HG03064 (cell line): Measurements from ENCODE around the gene BCL2L1.
A peak's percentile ranks its signal among the peaks of the same experiment; 100 is the strongest.
"Not testable (repeated sequence)": the region's sequence is repeated elsewhere in the genome, so short reads cannot be mapped to it uniquely, and the experiment has no call there.

ENCODE experiments used
- ATAC-seq: cut with Tn5 transposase; IDR thresholded peaks from one replicate; pipeline ENCODE4 v1.9.1; 2021; ENCODE audit warnings: low read depth; ENCODE audit not compliant: unreplicated experiment

Gene BCL2L1

DNA sequence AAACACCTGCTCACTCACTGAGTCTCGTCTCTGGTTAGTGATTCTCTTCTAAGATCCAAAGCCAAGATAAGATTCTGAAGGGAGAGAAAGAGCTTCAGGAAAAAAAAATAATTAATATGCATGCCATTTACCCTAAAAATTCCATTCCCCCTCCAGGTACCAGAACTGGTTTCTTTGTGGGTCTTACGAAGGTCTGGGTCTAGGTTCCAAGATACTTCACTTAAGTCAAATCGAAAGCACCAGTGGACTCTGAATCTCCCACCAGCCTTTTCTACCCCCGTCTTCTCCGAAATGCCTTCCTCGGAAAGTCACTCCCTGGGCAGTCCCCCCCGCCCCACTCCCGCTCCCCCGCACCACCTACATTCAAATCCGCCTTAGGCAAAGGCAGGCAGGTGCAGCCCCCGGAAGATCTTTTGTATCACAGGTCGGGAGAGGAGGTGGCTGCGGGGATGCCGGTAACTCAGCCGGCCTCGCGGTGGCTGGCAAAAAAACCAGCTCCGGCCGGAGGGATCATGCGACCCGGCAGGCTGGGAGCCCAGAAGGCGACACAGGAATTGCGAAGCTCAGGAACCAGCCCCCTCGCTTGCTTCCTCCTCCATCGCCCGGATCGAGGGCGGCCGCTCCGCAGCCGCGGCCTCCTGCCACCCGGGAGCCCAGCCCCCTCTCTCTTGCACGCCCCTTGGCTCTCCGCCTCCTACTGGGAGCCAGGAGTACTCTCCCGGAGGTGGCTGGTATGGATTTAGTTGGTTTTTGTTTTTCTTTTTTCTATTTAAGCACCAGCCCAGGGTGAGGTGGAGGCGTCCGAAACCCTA, at the start of gene BCL2L1:
Gene BCL2L1, minus strand, starts transcription at position 612 of the 812 bp plus-strand sequence. CDS start 650 bp downstream, outside the sequence.
- no peak for ATAC-seq

DNA sequence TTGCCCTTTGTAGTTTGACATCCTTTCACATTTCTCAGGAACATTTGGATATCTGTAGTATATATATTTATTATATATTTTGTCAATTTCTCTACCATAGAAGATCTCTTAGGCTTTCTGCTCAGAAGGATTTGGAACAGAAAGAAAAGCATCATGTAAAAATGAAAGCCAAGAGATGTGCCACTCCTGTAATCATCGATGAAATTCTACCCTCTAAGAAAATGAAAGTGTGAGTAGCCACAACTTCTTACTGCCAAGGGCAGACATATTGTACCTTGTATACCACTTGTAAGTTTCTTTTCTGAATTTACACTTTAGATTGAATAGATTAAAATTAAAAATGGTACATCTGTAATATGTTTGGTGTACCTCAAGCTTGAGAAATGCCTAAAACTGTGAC, 47.6 kb upstream of the BCL2L1 start:
- ATAC-seq, result no peak

DNA sequence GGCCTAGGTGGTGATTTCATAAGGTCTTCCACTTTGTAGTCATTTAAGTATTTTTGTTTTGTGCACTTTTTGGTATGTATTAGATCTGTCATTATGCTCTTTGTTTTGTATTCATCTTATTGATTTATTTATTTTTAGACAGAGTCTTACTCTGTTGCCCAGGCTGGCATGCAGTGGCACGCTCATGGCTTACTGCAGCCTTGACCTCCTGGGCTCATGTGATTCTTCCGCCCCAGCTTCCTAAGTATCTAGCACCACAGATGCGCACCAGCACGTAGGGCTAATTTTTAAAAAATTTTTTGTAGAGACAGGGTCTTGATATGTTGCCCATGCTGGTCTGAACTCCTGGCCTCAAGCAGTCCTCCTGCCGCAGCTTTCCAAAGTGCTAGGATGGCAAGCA, 47.0 kb upstream of the BCL2L1 start:
- ATAC-seq, result no peak

DNA sequence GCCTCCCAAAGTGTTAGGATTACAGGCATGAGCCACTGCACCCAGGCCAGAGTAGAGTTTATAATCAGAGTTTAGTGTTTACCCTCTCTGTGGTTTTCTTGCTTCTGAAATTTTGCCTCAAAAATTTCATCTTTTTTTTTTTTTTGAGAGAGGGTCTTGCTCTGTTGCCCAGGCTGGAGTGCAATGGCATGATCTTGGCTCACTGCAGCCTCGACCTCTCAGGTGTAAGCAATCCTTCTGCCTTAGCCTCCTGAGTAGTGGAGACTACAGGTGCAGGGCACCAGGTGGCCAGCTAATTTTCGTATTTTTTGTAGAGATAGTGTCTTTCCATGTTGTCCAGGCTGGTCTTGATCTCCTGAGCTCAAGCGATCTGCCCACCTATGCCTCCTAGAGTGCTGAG, 45.1 kb upstream of the BCL2L1 start:
- no peak for ATAC-seq

DNA sequence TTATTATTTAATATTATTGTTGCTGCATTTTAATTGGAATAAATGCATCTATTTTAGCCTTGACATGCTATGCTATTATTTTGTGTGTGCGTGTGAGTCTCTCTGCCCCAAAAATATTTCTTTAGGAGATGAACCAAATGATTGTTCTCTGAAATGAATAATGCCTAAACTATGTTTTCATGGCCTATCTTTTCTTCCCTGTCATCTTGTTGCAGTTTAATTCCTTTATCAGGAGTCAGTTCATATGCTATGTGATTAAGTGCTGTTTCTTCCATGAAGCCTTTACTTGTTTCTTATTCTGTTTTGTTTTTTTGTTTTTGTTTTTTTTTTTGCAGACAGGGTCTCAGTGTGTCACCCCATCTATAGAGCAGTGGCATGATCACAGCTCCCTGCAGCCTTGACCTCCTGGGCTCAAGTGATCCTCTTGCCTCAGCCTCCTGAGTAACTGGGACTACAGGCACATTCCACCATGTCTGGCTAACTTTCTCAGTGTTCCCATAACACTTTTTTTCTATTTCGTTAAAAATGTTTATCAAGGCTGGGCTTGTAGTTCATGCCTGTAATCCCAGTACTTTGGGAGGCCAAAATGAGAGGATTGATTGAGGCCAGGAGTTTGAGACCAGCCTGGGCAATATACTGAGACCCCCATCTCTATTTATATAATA, 42.1 kb upstream of the BCL2L1 start:
- no peak for ATAC-seq

DNA sequence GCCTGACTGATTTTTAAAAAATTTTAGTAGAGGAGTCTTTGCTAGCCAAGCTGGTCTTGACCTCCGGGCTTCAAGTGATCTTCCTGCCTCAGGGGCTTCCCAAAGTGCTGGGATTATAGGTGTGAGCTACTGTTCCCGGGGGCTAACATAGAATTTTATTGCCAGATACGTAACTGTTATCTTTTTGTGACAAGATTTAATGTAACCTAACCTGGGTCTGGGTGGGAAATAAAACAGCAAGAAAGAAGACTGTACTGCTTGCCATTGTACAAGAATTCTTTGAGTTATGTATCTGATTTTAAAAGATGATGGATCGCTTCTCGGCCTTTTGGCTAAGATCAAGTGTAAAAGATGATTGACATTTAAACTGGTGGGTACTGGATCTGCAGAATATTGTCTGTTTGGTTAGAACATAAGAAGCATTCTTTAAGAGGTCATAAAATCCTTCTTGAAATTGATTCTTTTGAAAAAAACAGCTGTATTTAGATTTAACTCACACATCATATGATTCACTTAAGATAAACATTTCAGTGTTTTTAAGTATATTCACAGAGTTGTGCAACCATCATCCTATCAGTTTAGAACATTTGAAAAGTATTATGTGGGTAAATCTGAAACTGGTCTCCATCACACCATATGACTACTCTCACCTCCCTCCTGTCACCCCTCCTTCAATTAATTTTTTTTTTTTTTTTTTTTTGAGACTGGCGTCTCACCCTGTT, 38.0 kb upstream of the BCL2L1 start:
- ATAC-seq, result no peak

DNA sequence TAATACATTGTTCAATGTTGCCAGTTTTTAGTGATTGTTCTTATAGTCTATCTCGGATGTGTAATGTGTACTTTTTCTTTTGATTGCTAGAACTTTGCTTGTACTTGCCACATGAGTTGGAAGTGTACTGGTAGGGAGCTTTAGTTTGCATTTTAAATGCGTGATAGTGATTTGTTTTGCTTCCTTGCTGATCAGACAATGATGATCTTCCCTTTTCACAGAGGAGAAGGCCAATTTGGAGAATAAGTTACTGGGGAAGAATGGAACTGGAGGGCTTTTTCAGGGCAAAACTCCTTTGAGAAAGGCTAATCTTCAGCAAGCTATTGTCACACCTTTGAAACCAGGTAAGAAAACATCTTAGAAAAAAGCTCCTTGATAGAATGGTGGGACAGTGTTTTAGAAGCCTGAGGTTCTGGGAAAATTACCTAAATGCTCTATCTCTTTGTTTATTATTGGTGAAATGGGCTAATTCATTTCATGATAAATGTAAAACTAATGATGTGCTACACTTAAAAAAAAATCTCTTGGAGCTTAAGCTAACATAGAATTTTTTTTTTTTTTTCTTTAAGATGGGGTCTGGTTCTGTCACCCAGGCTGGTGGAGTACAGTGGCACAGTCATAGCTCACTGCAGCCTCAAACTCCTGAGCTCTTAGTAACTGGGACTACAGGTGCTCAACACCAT, 37.3 kb upstream of the BCL2L1 start:
- no peak for ATAC-seq

DNA sequence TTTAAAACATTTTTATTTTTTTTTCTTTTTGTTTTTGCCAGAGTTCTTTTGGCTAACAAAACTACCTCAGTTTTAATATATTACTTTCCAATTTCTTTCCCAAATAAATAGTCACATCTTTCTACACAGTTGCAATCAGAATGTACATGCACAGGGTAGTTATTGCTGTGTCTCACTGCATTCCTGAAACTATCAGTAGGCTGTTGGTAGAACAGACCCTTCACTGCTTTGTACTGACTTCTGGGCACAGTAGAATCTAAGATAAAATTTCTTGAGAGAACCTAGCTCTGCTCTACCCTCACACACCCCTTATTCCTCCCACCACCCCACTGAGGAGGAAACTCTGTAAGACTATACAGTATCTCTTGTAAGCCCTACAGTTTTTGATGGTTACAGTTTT, 36.3 kb upstream of the BCL2L1 start:
- ATAC-seq, result no peak

DNA sequence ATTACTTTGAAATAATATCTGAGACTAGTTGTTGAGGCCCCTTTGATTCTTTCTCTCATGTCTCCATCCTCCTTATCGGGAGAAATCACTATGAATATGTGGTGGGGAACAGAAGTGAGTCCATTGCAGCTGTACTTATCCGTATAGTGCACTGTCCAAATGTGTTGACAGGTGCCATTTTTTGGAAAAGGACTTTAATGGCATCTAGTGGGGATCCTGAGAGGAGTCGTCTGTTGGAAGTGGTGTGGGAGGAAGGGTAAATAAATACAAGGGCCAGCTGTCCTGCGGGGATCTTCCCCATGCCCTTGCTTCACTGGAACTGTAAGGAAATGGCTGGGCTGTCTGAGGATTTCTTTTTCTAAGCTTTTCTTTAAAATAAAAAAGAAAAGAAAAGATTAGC, 35.9 kb upstream of the BCL2L1 start:
- ATAC-seq, result no peak

DNA sequence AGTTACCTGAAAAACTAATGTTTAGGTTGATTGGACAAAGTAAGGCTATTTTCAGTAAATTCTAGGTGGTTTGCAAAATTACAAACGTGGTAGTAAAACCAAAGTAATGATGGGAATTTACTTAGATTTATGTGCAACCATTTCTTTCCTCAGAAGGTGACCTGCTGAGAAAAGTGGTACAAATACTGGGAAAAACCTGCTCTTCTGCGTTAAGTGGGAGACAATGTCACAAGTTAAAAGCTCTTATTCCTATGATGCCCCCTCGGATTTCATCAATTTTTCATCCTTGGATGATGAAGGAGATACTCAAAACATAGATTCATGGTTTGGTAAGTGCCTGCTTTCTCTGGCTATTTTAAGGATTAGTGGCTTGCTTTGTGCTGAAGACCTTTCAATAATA, 34.6 kb upstream of the BCL2L1 start:
- no peak for ATAC-seq

DNA sequence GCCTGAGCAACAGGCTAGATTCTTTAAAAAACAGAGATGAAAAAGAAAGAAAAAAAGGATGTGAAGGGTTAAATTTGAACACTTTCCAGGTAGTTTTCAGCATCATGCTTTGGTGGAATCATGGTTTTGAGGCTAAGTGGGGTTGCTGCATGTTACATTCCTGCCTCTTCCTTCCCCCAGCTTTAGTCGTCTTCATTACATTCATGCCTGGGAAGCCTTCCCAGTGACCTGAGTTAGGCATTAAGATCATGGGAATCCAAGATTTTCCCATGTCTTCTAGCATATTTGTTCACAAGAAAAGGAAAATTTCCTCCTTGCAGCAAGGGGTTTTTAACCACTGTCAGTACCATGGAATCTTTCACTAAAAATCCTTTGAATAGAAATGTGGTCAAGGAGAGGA, 28.5 kb upstream of the BCL2L1 start:
- no peak for ATAC-seq

DNA sequence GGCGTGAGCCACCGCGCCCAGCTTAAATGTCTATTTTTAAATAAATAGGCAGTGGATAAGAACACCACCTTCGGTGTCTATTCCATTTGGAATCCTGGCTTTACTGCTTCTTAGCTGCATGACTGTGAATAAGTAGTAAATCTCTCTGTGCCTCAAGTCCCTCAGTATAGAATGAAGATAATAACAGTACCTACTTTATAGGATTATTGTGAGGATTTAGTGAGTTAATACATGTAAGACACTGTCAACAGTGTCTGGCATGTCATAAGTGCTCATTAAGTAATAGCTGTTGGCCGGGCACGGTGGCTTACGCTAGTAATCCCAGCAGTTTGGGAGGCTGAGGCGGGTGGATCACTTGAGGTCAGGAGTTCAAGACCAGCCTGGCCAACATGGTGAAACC, 26.6 kb upstream of the BCL2L1 start:
- no peak for ATAC-seq

DNA sequence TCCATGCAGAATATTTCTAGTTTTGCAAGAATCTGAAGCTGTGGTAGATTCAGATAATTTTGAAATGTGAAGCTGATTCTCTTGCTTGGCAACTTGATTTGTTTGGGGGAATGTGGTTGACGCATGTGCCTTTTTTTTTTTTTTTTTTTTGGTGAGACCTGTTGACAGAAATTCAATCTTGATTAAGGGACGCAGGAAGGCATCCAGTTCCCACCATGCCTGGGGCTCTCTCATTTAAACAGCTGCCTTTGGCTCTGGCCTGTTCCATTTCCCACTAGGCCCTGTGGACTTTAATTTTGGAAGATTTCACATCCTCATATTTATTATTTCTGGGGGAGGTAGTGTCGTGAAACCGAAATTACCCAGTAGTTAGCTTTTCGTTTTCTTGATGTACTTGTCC, 25.0 kb upstream of the BCL2L1 start:
- no peak for ATAC-seq

DNA sequence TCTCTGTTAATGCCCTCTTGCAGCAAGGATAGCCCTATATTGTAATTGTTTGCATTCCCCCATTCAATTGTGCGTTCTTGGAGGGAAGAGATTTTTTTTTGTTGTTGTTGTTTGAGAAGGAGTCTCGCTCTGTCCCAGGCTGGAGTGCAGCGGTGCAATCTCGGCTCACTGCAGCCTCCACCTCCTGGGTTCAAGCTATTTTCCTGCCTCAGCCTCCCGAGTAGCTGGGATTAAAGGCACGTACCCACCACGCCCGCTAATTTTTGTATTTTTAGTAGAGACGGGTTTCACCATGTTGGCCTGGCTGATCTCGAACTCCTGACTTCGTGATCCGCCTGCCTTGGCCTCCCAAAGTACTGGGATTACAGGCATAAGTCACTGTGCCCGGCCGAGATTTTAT, 24.4 kb upstream of the BCL2L1 start:
- ATAC-seq, result not testable (repeated sequence)

DNA sequence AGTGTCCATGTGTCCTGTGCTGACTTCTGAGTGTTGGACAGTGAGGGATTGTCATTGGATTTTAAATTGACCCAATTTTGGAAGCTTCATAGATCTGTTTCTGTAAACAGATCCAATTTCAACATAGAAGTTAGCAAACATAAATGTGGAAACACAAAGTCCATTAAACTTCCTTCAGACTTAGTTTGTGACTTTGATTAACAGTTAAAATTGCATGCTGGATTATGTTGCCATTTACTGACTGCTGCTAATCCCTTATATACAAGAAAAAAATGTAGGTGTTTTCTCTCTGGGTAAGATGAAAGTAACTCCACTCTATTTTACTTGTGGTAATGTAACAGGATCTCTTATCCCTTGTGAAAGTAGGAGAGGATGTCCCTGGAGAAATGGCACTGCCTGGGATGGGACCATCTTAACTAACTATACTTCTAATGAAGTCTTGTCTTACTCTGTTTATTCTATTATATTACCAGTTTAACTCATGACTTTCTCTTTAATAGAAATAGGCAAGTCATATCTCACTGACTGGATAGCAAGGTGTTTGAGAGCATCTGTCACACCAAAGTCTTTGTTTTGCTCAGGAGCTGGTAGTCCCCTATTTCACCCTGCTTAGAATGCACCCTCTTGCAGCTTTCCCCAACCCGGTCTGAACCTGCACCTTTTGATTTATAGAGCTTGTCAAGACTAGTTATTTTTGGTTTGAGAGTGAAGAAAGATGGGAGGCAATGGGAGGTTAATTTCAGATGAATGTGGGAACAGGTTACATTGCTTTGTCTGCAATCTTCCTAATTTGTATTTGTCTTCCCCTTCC, 23.6 kb upstream of the BCL2L1 start:
- no peak for ATAC-seq

DNA sequence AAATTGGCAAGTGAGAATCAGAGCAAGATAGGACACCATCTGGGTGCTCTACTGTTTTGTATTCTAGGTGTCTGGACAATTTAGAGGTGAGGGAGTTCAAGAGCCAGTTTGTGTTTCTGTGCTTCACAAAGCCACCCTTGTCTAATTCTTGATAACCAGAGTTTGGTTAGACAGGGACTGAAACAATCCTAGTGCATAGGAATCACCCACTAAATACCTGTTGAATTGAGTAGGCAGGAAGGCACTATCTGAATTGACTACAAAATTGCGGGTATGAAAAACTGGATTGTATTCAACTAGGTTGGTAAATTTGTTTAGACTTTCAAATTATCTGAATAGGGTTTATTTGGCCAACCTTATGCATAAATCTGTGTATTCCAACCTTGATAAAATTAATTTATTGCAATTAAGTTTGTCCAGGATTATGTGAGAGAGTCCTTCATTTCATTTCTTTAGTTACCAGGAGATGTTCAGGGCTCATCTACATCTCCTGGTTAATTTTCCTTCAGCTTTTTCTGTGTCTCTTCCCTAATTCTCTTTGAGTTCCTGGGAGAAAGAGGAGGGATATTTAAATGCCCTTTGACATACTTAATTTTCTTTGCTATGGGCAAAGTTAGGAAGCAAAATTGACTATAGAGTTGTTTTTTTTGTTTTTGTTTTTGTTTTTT, 18.1 kb upstream of the BCL2L1 start:
- ATAC-seq, result no peak

DNA sequence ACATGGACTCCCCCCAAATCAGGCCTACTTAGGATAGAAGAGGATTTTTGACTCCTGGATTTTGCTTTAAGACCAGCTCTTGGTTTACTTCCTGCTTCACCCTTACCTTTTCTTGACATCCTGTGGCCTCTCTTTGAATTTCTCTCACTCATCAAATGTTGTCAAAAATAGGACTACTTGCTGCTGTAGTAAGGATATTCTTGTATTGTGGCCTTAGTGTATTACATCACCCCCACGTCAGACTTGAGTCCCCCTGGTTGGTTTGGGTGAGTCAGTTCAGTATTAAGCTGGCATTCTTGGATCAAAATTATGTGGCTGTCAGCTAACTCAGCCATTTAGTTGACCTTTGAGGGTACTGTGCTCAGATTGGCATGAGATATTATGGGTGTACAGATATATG, 17.5 kb upstream of the BCL2L1 start:
- ATAC-seq, result no peak

DNA sequence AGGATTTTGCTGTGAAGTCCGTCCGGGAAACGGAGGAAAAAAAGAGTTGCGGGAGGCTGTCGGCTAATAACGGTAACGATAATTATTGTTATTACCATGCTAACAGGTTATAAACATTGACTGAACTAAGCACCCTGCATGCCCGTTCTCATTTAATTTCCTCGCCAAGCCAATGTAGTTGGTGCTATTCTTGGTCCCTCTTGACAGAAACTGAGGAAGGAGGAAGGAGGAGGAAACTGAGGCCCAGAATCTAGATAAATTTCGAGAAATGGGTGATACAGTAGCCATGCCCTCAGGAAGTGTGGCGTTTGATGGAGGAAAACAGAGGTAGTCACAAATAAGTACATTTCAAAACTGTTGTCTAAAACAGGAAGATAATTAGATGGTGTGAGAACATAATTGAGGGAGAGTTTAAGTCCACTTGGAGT, 16.9 kb upstream of the BCL2L1 start:
- no peak for ATAC-seq

DNA sequence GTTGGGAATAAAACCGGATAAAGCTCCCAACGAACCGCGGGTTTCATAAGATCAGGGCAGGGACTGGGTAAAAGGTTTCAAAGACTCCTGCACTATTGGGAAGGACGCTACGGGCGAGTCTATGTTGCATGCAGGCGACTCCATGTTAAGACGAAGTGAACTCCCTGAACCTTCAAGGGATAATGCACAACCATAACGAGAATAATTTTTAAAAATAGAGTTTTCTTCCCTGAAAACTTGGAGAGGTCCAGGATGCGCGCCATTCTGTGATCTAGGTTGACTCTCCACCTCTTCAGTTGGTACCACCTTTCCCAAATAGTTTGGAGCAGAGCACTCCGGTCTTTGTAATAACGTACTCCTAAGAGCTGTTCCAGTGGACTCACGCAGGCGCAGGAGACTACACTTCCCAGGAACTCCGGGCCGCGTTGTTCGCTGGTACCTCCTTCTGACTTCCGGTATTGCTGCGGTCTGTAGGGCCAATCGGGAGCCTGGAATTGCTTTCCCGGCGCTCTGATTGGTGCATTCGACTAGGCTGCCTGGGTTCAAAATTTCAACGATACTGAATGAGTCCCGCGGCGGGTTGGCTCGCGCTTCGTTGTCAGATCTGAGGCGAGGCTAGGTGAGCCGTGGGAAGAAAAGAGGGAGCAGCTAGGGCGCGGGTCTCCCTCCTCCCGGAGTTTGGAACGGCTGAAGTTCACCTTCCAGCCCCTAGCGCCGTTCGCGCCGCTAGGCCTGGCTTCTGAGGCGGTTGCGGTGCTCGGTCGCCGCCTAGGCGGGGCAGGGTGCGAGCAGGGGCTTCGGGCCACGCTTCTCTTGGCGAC, 16.3 kb upstream of the BCL2L1 start, which contains the start of gene TPX2:
Gene TPX2, plus strand, starts transcription at position 562 of the 821 bp plus-strand sequence. CDS start 18,187 bp downstream, outside the sequence.
- peak; percentile 94 for ATAC-seq
